NCI-H526 (cell line): ENCODE data around the gene DMC1.

ENCODE experiments used
- DNase-seq, 2 experiments: peaks; one replicate each; lab custom pipeline; 2025; lab: John Stamatoyannopoulos, UW

DMC1 gene

GRCh38 chr22:38469306-38469781, 100.6 kb downstream of the DMC1 start:
- no peak for DNase-seq
